ENCODE results near the gene HMG20A. TPM values are rescaled to one million over a fixed set of nuclear protein-coding genes. Genes with fewer than 3 reads are reported as not detected.

HMG20A gene
- total and polyA plus RNA-seq, 5 donors, result 20.4 to 51.9 (median 39.9) TPM

- DNase-seq (no peak), ATAC-seq (no peak)
- intact Hi-C loops (cut with DNase I), result loop anchor here in 2 of 4 donors (10.0 kb wide), 2 partner anchors 65 to 375 kb away; partner anchors contain the start of genes HMG20A (in 2 of the 2) and PEAK1 (in 2 of the 2)
- H3K4me3 ChIP-seq (ENCODE audit: low read length), result no peak overlapping the region
- no peaks in the 10 kb centered on the region for H3K9me3 ChIP-seq (ENCODE audit: control insufficient read depth, low read length)
- H3K4me1 ChIP-seq (ENCODE audit: control insufficient read depth, insufficient read depth, low read length), result peaks cover 10% of the 10 kb centered on the region
- WGBS, result 82% methylated on average over 5 of the region's 5 CpGs
- H3K27me3 ChIP-seq (ENCODE audit: control insufficient read depth, insufficient read depth), result no peaks in the 10 kb centered on the region
- peak overlapping the region; percentile 27 for H3K27ac ChIP-seq (ENCODE audit: low read length)
Observed at GRCh38 chr15:77489647-77490046, 69.0 kb downstream of the HMG20A start.

- intact Hi-C loops (cut with DNase I), result loop anchor here in 2 of 4 donors (10.0 kb wide), 2 partner anchors 69 to 379 kb away; partner anchors contain the start of genes HMG20A (in 1 of the 2) and PEAK1 (in 1 of the 2)
- no peaks in the 10 kb centered on the region for H3K9me3 ChIP-seq (ENCODE audit: control insufficient read depth, low read length)
- no peak overlapping the region for H3K27ac ChIP-seq (ENCODE audit: low read length)
- no peaks in the 10 kb centered on the region for H3K27me3 ChIP-seq (ENCODE audit: control insufficient read depth, insufficient read depth)
- DNase-seq, result no peak
- ATAC-seq, result no peak
- peaks cover 18% of the 10 kb centered on the region for H3K4me1 ChIP-seq (ENCODE audit: control insufficient read depth, insufficient read depth, low read length)
- 58% methylated on average over 3 of the region's 3 CpGs for WGBS
- no peak overlapping the region for H3K4me3 ChIP-seq (ENCODE audit: low read length)
Observed at GRCh38 chr15:77493324-77493907, 72.7 kb downstream of the HMG20A start.

- intact Hi-C loops (cut with DNase I), result loop anchor here in 2 of 4 donors (10.0 kb wide), 2 partner anchors 69 to 379 kb away; partner anchors contain the start of genes HMG20A (in 1 of the 2) and PEAK1 (in 1 of the 2)
- 50% methylated on average over 2 of the region's 2 CpGs for WGBS
- Histone ChIP-seq H3K27me3 (ENCODE audit: control insufficient read depth, insufficient read depth) (no peaks in the 10 kb centered on the region), H3K9me3 (ENCODE audit: control insufficient read depth, low read length) (no peaks in the 10 kb centered on the region), H3K27ac (ENCODE audit: low read length) (no peak overlapping the region), H3K4me3 (ENCODE audit: low read length) (no peak overlapping the region), H3K4me1 (ENCODE audit: control insufficient read depth, insufficient read depth, low read length) (peaks cover 21% of the 10 kb centered on the region)
- ATAC-seq, result no peak
- DNase-seq, result no peak
Observed at GRCh38 chr15:77494073-77494867, 73.6 kb downstream of the HMG20A start.

GRCh38 chr15:77494964-77495363, 74.3 kb downstream of the HMG20A start:
- Histone ChIP-seq H3K9me3 (ENCODE audit: control insufficient read depth, low read length) (no peaks in the 10 kb centered on the region), H3K4me3 (ENCODE audit: low read length) (no peak overlapping the region), H3K27me3 (ENCODE audit: control insufficient read depth, insufficient read depth) (no peaks in the 10 kb centered on the region), H3K4me1 (ENCODE audit: control insufficient read depth, insufficient read depth, low read length) (peaks cover 22% of the 10 kb centered on the region), H3K27ac (ENCODE audit: low read length) (no peak overlapping the region)
- WGBS, result 92% methylated on average over 7 of the region's 7 CpGs
- no peak for DNase-seq
- ATAC-seq, result no peak
- intact Hi-C loops (cut with DNase I), result loop anchor here in 3 of 4 donors (5.0 to 10.0 kb wide), 6 partner anchors 47 to 380 kb away; partner anchors contain the start of genes HMG20A (in 2 of the 3) and PEAK1 (in 2 of the 3)

- H3K9me3 ChIP-seq (ENCODE audit: control insufficient read depth, low read length), result no peaks in the 10 kb centered on the region
- peak overlapping the region; percentile 99 for H3K27ac ChIP-seq (ENCODE audit: low read length)
- intact Hi-C loops (cut with DNase I), result loop anchor here in 3 of 4 donors (5.0 to 10.0 kb wide), 6 partner anchors 46 to 381 kb away; partner anchors contain the start of genes HMG20A (in 2 of the 3) and PEAK1 (in 2 of the 3)
- no peaks in the 10 kb centered on the region for H3K27me3 ChIP-seq (ENCODE audit: control insufficient read depth, insufficient read depth)
- ATAC-seq, result peak in 1 of 2 donors; percentile 32
- DNase-seq, result peak in 2 of 3 donors; percentile 34 to 62
- WGBS, result 43% methylated on average over 10 of the region's 10 CpGs
- H3K4me1 ChIP-seq (ENCODE audit: control insufficient read depth, insufficient read depth, low read length), result peaks cover 24% of the 10 kb centered on the region
- H3K4me3 ChIP-seq (ENCODE audit: low read length), result no peak overlapping the region
Observed at GRCh38 chr15:77495838-77496596, 75.3 kb downstream of the HMG20A start.

- DNase-seq (peak; percentile 89 to 96 (median 94)), ATAC-seq (peak; percentile 88 to 89)
- peak overlapping the region; percentile 99 for H3K27ac ChIP-seq (ENCODE audit: low read length)
- intact Hi-C loops (cut with DNase I), result loop anchor here in 3 of 4 donors (5.0 to 10.0 kb wide), 6 partner anchors 46 to 382 kb away; partner anchors contain the start of genes HMG20A (in 2 of the 3) and PEAK1 (in 2 of the 3)
- peak overlapping the region; percentile 13 for H3K4me3 ChIP-seq (ENCODE audit: low read length)
- H3K9me3 ChIP-seq (ENCODE audit: control insufficient read depth, low read length), result no peaks in the 10 kb centered on the region
- 16% methylated on average over 16 of the region's 16 CpGs for WGBS
- peaks cover 26% of the 10 kb centered on the region for H3K4me1 ChIP-seq (ENCODE audit: control insufficient read depth, insufficient read depth, low read length)
- H3K27me3 ChIP-seq (ENCODE audit: control insufficient read depth, insufficient read depth), result no peaks in the 10 kb centered on the region
Observed at GRCh38 chr15:77496715-77497109, 76.0 kb downstream of the HMG20A start.

- peak; percentile 86 to 92 for ATAC-seq
- intact Hi-C loops (cut with DNase I), result loop anchor here in 3 of 4 donors (5.0 to 10.0 kb wide), 6 partner anchors 45 to 382 kb away; partner anchors contain the start of genes HMG20A (in 2 of the 3) and PEAK1 (in 2 of the 3)
- 9% methylated on average over 7 of the region's 7 CpGs for WGBS
- peaks cover 26% of the 10 kb centered on the region for H3K4me1 ChIP-seq (ENCODE audit: control insufficient read depth, insufficient read depth, low read length)
- peak overlapping the region; percentile 13 for H3K4me3 ChIP-seq (ENCODE audit: low read length)
- peak; percentile 83 to 94 (median 93) for DNase-seq
- H3K27ac ChIP-seq (ENCODE audit: low read length), result peak overlapping the region; percentile 99
- no peaks in the 10 kb centered on the region for H3K27me3 ChIP-seq (ENCODE audit: control insufficient read depth, insufficient read depth)
- no peaks in the 10 kb centered on the region for H3K9me3 ChIP-seq (ENCODE audit: control insufficient read depth, low read length)
Observed at GRCh38 chr15:77497110-77497737, 76.5 kb downstream of the HMG20A start.

- Histone ChIP-seq H3K27ac (ENCODE audit: low read length) (peak overlapping the region; percentile 90), H3K27me3 (ENCODE audit: control insufficient read depth, insufficient read depth) (no peaks in the 10 kb centered on the region), H3K4me3 (ENCODE audit: low read length) (no peak overlapping the region), H3K9me3 (ENCODE audit: control insufficient read depth, low read length) (no peaks in the 10 kb centered on the region), H3K4me1 (ENCODE audit: control insufficient read depth, insufficient read depth, low read length) (peaks cover 23% of the 10 kb centered on the region)
- intact Hi-C loops (cut with DNase I), result loop anchor here in 3 of 4 donors (5.0 to 10.0 kb wide), 6 partner anchors 44 to 383 kb away; partner anchors contain the start of genes HMG20A (in 2 of the 3) and PEAK1 (in 2 of the 3)
- DNase-seq, result peak in 2 of 3 donors; percentile 64 to 65
- ATAC-seq, result peak; percentile 50 to 60
- WGBS, result 16% methylated on average over 6 of the region's 6 CpGs
Observed at GRCh38 chr15:77497942-77498361, 77.3 kb downstream of the HMG20A start.

- Histone ChIP-seq H3K27me3 (ENCODE audit: control insufficient read depth, insufficient read depth) (no peaks in the 10 kb centered on the region), H3K4me1 (ENCODE audit: control insufficient read depth, insufficient read depth, low read length) (peaks cover 23% of the 10 kb centered on the region), H3K4me3 (ENCODE audit: low read length) (no peak overlapping the region), H3K9me3 (ENCODE audit: control insufficient read depth, low read length) (no peaks in the 10 kb centered on the region), H3K27ac (ENCODE audit: low read length) (peak overlapping the region; percentile 36)
- ATAC-seq (no peak), DNase-seq (no peak)
- intact Hi-C loops (cut with DNase I), result loop anchor here in 3 of 4 donors (5.0 to 10.0 kb wide), 6 partner anchors 43 to 384 kb away; partner anchors contain the start of genes HMG20A (in 2 of the 3) and PEAK1 (in 2 of the 3)
- WGBS, result 75% methylated on average over 4 of the region's 4 CpGs
Observed at GRCh38 chr15:77499087-77499760, 78.5 kb downstream of the HMG20A start.

Data from right cardiac atrium (tissue), 5 donors.